PC-3 (cell line): ENCODE results near the gene DPF3. TPM values are rescaled to one million over a fixed set of nuclear protein-coding genes. Genes with fewer than 3 reads are reported as not detected.

Experiments
- ATAC-seq: fragments of 200-7000 bp; cut with Tn5 transposase; 2 replicates; pipeline ENCODE4 v1.9.1; 2020; ENCODE audit warnings: mild to moderate bottlenecking, moderate library complexity
- BruUV-seq: library from RNA; stranded (reverse); fragments of 400-500 nt; replicated peaks from 2 replicates; lab custom pipeline; 2021; lab: Mats Ljungman, UMichigan
- CTCF ChIA-PET: fragments of 300-600 bp; sonication (Branson Sonifier 250); formaldehyde crosslinking; loops from one replicate; lab custom pipeline; 2022; ENCODE audit warnings: antibody characterized with exemption; lab: Charles Lee
- POLR2A ChIA-PET: fragments of 300-600 bp; sonication (Branson Sonifier 250); formaldehyde crosslinking; loops from one replicate; lab custom pipeline; 2022; ENCODE audit warnings: antibody characterized with exemption; ENCODE audit not compliant: unreplicated experiment; lab: Charles Lee
- DNase-seq: peaks from one replicate; pipeline ENCODE4 v3.0.0-alpha.2; 2015
- H2AFZ ChIP-seq: fragments of 300-600 bp; sonication (generic); 2 replicates; pipeline ENCODE4 v1.6.0; 2016; ENCODE audit warnings: antibody characterized with exemption, low read length
- H3F3A ChIP-seq: fragments of 300-600 bp; sonication (generic); one replicate; pipeline ENCODE4 v1.6.0; 2017; ENCODE audit warnings: antibody characterized with exemption, low read length, control low read depth, mild to moderate bottlenecking; ENCODE audit not compliant: unreplicated experiment
- H3K27ac ChIP-seq: fragments of 300-600 bp; sonication (generic); 2 replicates; pipeline ENCODE4 v1.5.1; 2016; ENCODE audit warnings: mild to moderate bottlenecking, low read length
- H3K27me3 ChIP-seq: fragments of 300-600 bp; sonication (generic); 2 replicates; pipeline ENCODE4 v1.6.1; 2016; ENCODE audit warnings: low read length, mixed read lengths
- H3K36me3 ChIP-seq: fragments of 300-600 bp; sonication (generic); 2 replicates; pipeline ENCODE4 v1.6.1; 2016; ENCODE audit warnings: low read depth, mixed run types, low read length, mixed read lengths
- H3K4me1 ChIP-seq: fragments of 300-600 bp; sonication (generic); 2 replicates; pipeline ENCODE4 v1.5.1; 2016; ENCODE audit warnings: low read length; ENCODE audit not compliant: insufficient read depth
- H3K4me2 ChIP-seq: fragments of 300-600 bp; sonication (generic); 2 replicates; pipeline ENCODE4 v1.6.0; 2016; ENCODE audit warnings: low read length
- H3K4me3 ChIP-seq: fragments of 300-600 bp; sonication (generic); 2 replicates; pipeline ENCODE4 v1.5.1; 2016; ENCODE audit warnings: mild to moderate bottlenecking, low read length, mixed read lengths
- H3K79me2 ChIP-seq: fragments of 300-600 bp; sonication (generic); 2 replicates; pipeline ENCODE4 v1.6.1; 2017; ENCODE audit warnings: low read length, mixed read lengths
- H3K9ac ChIP-seq: fragments of 300-600 bp; sonication (generic); 2 replicates; pipeline ENCODE4 v1.6.0; 2016; ENCODE audit warnings: mild to moderate bottlenecking, low read length
- H3K9me2 ChIP-seq: fragments of 300-600 bp; sonication (generic); replicated peaks from 2 replicates; pipeline ENCODE4 v1.6.1; 2016; ENCODE audit warnings: mixed run types, low read length, mixed read lengths
- H3K9me3 ChIP-seq: fragments of 300-600 bp; sonication (generic); 2 replicates; pipeline ENCODE4 v1.6.1; 2016; ENCODE audit warnings: low read length, mixed read lengths
- H4K20me1 ChIP-seq: fragments of 300-600 bp; sonication (generic); 2 replicates; pipeline ENCODE4 v1.6.1; 2016; ENCODE audit warnings: low read length, mixed read lengths
- EZH2 ChIP-seq: fragments of 300-600 bp; sonication (generic); IDR thresholded peaks from one replicate; pipeline ENCODE4 v1.6.1; 2017; ENCODE audit warnings: antibody characterized with exemption, mild to moderate bottlenecking, low read length; ENCODE audit not compliant: unreplicated experiment
- EZH2phosphoT487 ChIP-seq: fragments of 300-600 bp; sonication (generic); IDR thresholded peaks from 2 replicates; pipeline ENCODE4 v1.6.1; 2018; ENCODE audit warnings: mild to moderate bottlenecking, antibody characterized with exemption, low read length, borderline replicate concordance
- intact Hi-C: fragments of 100-400 bp; cut with micrococcal nuclease; formaldehyde crosslinking; loops from 2 replicates; pipeline ENCODE4 v1.9.0; 2023
- total RNA-seq: library from RNA; depleted of rRNA; stranded (reverse); fragments of >200 nt; gene quantifications from 2 replicates; pipeline ENCODE4 v1.2.3, GENCODE V29; 2014
- TF ChIP-seq, protein P1 (sequence below): fragments of 300-600 bp; sonication (generic); conservative IDR thresholded peaks from 2 replicates; pipeline ENCODE4 v1.5.1; 2017; ENCODE audit warnings: antibody characterized with exemption, low read depth, mild to moderate bottlenecking, low read length

The DPF3 gene
- total RNA-seq, 1 experiment from 2014 or later: 16.6 TPM

DNA sequence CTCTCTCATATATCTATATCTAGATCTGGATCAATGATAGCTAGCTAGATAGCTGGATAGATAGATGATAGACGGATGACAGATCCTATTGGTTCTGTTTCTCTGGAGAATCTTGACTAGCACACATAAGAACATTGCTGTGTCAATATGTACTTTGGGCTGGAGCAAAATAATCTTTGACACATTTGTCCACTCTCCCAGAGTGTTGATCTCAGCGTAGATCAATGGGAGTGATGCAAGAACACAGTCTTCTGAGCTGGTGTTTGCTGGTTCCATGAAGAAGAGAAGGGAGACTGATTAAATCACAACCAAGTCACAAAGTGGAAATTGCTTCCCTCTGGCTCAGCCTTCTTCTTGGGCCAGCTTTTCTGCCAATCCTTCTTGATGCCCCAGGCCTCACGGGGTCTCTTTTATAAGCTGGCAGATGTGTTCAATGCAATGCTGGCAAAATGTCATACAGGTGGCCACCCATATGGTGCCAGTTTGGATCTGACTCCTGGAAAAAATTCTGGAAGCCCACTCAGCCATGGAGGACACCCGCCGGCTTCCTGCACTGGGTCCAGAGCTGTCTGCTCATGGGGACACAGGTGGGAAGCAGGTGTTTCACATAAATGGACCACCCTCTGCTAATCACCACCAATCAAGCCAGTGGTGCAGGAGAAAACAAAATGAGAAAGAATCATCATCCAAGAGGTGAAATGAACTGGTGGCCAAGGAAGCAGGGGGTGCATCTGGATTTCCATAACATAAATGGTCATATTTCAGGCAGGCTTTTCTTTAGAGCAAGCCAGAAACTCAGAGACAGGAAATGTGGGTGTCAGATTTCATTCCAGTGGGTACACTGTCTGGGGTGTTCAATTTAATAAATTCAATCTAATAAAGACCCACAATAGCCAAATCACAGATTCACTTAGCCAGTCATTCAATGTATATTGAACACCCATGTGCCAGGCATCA, 310.3 kb downstream of the DPF3 start:
- TF ChIP-seq EZH2phosphoT487 (no peak), EZH2 (no peak)
- TF ChIP-seq, protein P1, sequence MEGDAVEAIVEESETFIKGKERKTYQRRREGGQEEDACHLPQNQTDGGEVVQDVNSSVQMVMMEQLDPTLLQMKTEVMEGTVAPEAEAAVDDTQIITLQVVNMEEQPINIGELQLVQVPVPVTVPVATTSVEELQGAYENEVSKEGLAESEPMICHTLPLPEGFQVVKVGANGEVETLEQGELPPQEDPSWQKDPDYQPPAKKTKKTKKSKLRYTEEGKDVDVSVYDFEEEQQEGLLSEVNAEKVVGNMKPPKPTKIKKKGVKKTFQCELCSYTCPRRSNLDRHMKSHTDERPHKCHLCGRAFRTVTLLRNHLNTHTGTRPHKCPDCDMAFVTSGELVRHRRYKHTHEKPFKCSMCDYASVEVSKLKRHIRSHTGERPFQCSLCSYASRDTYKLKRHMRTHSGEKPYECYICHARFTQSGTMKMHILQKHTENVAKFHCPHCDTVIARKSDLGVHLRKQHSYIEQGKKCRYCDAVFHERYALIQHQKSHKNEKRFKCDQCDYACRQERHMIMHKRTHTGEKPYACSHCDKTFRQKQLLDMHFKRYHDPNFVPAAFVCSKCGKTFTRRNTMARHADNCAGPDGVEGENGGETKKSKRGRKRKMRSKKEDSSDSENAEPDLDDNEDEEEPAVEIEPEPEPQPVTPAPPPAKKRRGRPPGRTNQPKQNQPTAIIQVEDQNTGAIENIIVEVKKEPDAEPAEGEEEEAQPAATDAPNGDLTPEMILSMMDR: no peak
- ATAC-seq (peak; percentile 27; the same call in 1 of the 2 replicates), DNase-seq (no peak)
- H3K27ac ChIP-seq: no peak overlapping the region
- intact Hi-C loops: no loop called here
- H3K9me2 ChIP-seq: 0 out of 2 replicates have a peak, but pooled peaks cover 4% of the 10 kb centered on the region
- H3K79me2 ChIP-seq: no peaks in the 10 kb centered on the region
- H3K9ac ChIP-seq: no peak overlapping the region
- no peaks in the 10 kb centered on the region for H3K9me3 ChIP-seq
- no peaks in the 10 kb centered on the region for H3K4me1 ChIP-seq
- BruUV-seq: no TSS peak
- no peaks in the 10 kb centered on the region for H3F3A ChIP-seq
- ChIA-PET POLR2A (no interaction called here), CTCF (no interaction called here)
- H3K4me2 ChIP-seq: no peak overlapping the region
- H4K20me1 ChIP-seq: no peaks in the 10 kb centered on the region
- no peaks in the 10 kb centered on the region for H3K36me3 ChIP-seq
- H3K27me3 ChIP-seq: no peaks in the 10 kb centered on the region
- no peak overlapping the region for H3K4me3 ChIP-seq
- no peak overlapping the region for H2AFZ ChIP-seq

DNA sequence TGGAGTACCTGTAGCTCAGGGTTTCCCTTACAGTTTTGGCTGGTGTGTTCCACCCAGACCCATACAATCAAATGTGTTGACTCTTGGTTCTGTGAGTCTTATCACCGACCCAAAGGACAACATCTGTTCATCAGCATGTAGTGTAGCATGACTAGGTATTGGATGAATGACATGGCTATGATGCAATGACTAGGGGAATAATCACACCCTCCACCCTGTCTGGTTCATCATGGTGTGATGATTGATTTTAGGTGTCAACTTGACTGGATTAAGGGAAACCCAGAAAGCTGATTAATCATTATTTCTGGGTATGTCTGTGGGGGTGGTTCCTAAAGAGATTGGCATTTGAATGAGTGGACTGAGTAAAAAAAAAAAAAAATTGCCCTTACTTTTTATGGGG, 311.3 kb downstream of the DPF3 start:
- Histone ChIP-seq H3K27ac (no peak overlapping the region), H3K36me3 (no peaks in the 10 kb centered on the region), H3K9ac (no peak overlapping the region), H3F3A (no peaks in the 10 kb centered on the region), H3K4me2 (no peak overlapping the region), H3K4me1 (no peaks in the 10 kb centered on the region), H3K27me3 (no peaks in the 10 kb centered on the region), H2AFZ (no peak overlapping the region), H3K9me2 (0 out of 2 replicates have a peak, but pooled peaks cover 4% of the 10 kb centered on the region), H3K79me2 (no peaks in the 10 kb centered on the region), H3K4me3 (no peak overlapping the region), H4K20me1 (no peaks in the 10 kb centered on the region), H3K9me3 (no peaks in the 10 kb centered on the region)
- DNase-seq: no peak
- BruUV-seq: no TSS peak
- ChIA-PET POLR2A (no interaction called here), CTCF (no interaction called here)
- intact Hi-C loops: no loop called here
- ATAC-seq: no peak
- TF ChIP-seq EZH2phosphoT487: no peak
- no peak for TF ChIP-seq EZH2
- TF ChIP-seq, protein P1: no peak

DNA sequence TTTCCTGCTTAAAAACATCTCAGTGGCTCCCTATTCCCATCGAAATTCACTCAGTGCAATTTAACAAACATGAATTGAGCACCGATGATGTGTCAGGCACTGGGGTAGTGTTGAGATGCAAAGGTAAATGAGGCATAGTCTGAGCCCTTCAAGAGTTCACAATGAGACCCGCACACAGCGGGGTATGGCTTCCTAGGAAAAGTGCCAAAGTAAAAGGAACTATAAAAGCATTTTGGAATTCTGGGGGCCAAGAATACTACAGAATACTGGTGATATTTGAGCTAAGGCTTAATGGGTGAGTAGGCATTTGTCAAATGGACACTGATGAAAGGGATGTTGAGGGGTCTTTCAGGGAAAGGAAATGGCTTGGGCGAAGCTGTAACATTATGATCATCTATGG, 315.4 kb downstream of the DPF3 start:
- H3K9me2 ChIP-seq: no peaks in the 10 kb centered on the region
- DNase-seq (no peak), ATAC-seq (no peak)
- CTCF ChIA-PET: no interaction called here
- POLR2A ChIA-PET: no interaction called here
- no peaks in the 10 kb centered on the region for H3K79me2 ChIP-seq
- TF ChIP-seq EZH2 (no peak), EZH2phosphoT487 (no peak)
- TF ChIP-seq, protein P1: no peak
- no peak overlapping the region for H3K27ac ChIP-seq
- H3K36me3 ChIP-seq: no peaks in the 10 kb centered on the region
- no TSS peak for BruUV-seq
- intact Hi-C loops: no loop called here
- no peak overlapping the region for H2AFZ ChIP-seq
- no peaks in the 10 kb centered on the region for H3K9me3 ChIP-seq
- no peaks in the 10 kb centered on the region for H4K20me1 ChIP-seq
- H3F3A ChIP-seq: no peaks in the 10 kb centered on the region
- H3K27me3 ChIP-seq: no peaks in the 10 kb centered on the region
- no peak overlapping the region for H3K4me2 ChIP-seq
- H3K4me1 ChIP-seq: no peaks in the 10 kb centered on the region
- H3K4me3 ChIP-seq: no peak overlapping the region
- H3K9ac ChIP-seq: no peak overlapping the region
